ENCODE measurements around the gene ADAMTSL1. TPM values are rescaled to one million over a fixed set of nuclear protein-coding genes. Genes with fewer than 3 reads are reported as not detected.
A peak's percentile ranks its signal among the peaks of the same experiment; 100 is the strongest.

The ADAMTSL1 gene
- total RNA-seq, 1 donor from 2014 or later: 12.6 TPM

- H3K79me2 ChIP-seq (ENCODE audit: insufficient read depth, low read length): no peaks in the 10 kb centered on the region
- H3K9ac ChIP-seq (ENCODE audit: low read length): no peak overlapping the region
- H4K20me1 ChIP-seq (ENCODE audit: insufficient read depth, low read length): peaks cover 4% of the 10 kb centered on the region
- TF ChIP-seq EZH2 (IDR thresholded peaks at IDR 0.05; ENCODE audit: insufficient read depth, low read length): no peak
- TF ChIP-seq CTCF (IDR thresholded peaks at IDR 0.05; ENCODE audit: insufficient read depth, low read depth, low read length): no peak
- no peak overlapping the region for H3K4me3 Mint-ChIP-seq (ENCODE audit: unreplicated experiment)
- H3K27ac Mint-ChIP-seq (ENCODE audit: unreplicated experiment): no peak overlapping the region
- FAIRE-seq (no peak), DNase-seq (ENCODE audit: low read depth) (no peak)
- no peak overlapping the region for H2AFZ ChIP-seq (ENCODE audit: low read depth, low read length)
- H3K4me2 ChIP-seq (ENCODE audit: low read length): no peak overlapping the region
- no peaks in the 10 kb centered on the region for H3K27me3 Mint-ChIP-seq (ENCODE audit: low read depth, unreplicated experiment)
- H3K9me3 Mint-ChIP-seq (ENCODE audit: unreplicated experiment): peaks cover 2% of the 10 kb centered on the region
- peaks cover 62% of the 10 kb centered on the region for H3K36me3 ChIP-seq (ENCODE audit: insufficient read depth, low read length)
- no peaks in the 10 kb centered on the region for H3K27me3 ChIP-seq (ENCODE audit: insufficient read depth, low read length)
- H3K4me1 Mint-ChIP-seq (ENCODE audit: low read depth, unreplicated experiment): peaks cover 2% of the 10 kb centered on the region
- peaks cover 4% of the 10 kb centered on the region for H3K36me3 Mint-ChIP-seq (ENCODE audit: low read depth, unreplicated experiment)
- no peak overlapping the region for H3K4me3 ChIP-seq (ENCODE audit: insufficient read depth, low read depth, low read length)
- H3K4me1 ChIP-seq (ENCODE audit: insufficient read depth, low read length): peaks cover 16% of the 10 kb centered on the region
- peaks cover 16% of the 10 kb centered on the region for H3K9me3 ChIP-seq (ENCODE audit: insufficient read depth, low read depth, low read length)
- H3K27ac ChIP-seq (ENCODE audit: low read depth, low read length): no peak overlapping the region
Observed at GRCh38 chr9:18891946-18892670, 418.2 kb downstream of the ADAMTSL1 start.

DNA sequence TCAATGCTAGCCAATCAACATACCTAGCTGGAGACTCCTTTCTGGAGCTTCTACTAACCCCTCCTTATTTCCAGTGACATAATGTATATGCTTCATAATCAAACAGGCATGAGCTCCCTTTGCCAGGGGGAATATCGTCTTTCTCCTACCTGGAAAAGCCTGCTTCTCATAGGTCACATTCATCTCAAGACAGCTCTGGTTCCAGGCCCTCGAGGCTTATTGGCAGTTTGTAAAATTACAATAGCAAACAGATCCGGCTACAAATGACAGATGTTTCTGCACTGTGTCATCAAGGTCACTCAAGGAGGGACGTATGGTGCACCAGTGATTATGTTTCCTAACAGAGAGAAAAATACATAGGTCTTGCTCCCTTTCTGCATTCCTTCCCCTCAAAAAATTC, 419.1 kb downstream of the ADAMTSL1 start:
- no peak for DNase-seq (ENCODE audit: low read depth)
- FAIRE-seq: no peak
- Histone ChIP-seq H4K20me1 (ENCODE audit: insufficient read depth, low read length) (peaks cover 4% of the 10 kb centered on the region), H3K9me3 (ENCODE audit: insufficient read depth, low read depth, low read length) (peaks cover 16% of the 10 kb centered on the region), H3K9ac (ENCODE audit: low read length) (no peak overlapping the region), H3K27ac (ENCODE audit: low read depth, low read length) (no peak overlapping the region), H3K4me1 (ENCODE audit: insufficient read depth, low read length) (peaks cover 16% of the 10 kb centered on the region), H2AFZ (ENCODE audit: low read depth, low read length) (no peak overlapping the region), H3K4me3 (ENCODE audit: insufficient read depth, low read depth, low read length) (no peak overlapping the region), H3K4me2 (ENCODE audit: low read length) (no peak overlapping the region), H3K79me2 (ENCODE audit: insufficient read depth, low read length) (no peaks in the 10 kb centered on the region), H3K27me3 (ENCODE audit: insufficient read depth, low read length) (no peaks in the 10 kb centered on the region), H3K36me3 (ENCODE audit: insufficient read depth, low read length) (peaks cover 69% of the 10 kb centered on the region)
- Mint-ChIP-seq H3K36me3 (ENCODE audit: low read depth, unreplicated experiment) (peaks cover 8% of the 10 kb centered on the region), H3K27me3 (ENCODE audit: low read depth, unreplicated experiment) (no peaks in the 10 kb centered on the region), H3K9me3 (ENCODE audit: unreplicated experiment) (peaks cover 2% of the 10 kb centered on the region), H3K4me3 (ENCODE audit: unreplicated experiment) (no peak overlapping the region), H3K27ac (ENCODE audit: unreplicated experiment) (no peak overlapping the region), H3K4me1 (ENCODE audit: low read depth, unreplicated experiment) (peaks cover 2% of the 10 kb centered on the region)
- TF ChIP-seq CTCF (IDR thresholded peaks at IDR 0.05; ENCODE audit: insufficient read depth, low read depth, low read length) (no peak), EZH2 (IDR thresholded peaks at IDR 0.05; ENCODE audit: insufficient read depth, low read length) (no peak)

DNA sequence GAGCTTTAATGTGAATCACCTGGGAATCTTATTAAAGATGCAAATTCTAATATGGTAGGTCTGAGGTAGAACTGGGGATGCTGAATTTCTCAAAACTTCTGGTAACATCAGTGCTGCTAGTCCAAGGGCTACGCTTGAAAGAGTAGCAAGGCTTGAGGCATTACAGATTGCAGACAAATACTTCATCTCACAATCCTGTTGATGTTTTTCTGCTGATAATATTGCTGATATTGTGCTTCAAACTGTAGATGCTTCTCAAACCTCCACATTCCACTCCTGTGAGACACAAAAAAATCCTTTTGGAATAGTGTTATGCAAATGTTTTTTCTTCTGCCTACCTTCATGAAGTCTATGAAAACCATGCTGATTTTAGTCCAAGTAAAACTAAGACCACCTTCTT, 419.5 kb downstream of the ADAMTSL1 start:
- no peak overlapping the region for H3K27ac ChIP-seq (ENCODE audit: low read depth, low read length)
- TF ChIP-seq EZH2 (IDR thresholded peaks at IDR 0.05; ENCODE audit: insufficient read depth, low read length) (no peak), CTCF (IDR thresholded peaks at IDR 0.05; ENCODE audit: insufficient read depth, low read depth, low read length) (no peak)
- no peak overlapping the region for H3K4me3 Mint-ChIP-seq (ENCODE audit: unreplicated experiment)
- peaks cover 2% of the 10 kb centered on the region for H3K9me3 Mint-ChIP-seq (ENCODE audit: unreplicated experiment)
- peaks cover 69% of the 10 kb centered on the region for H3K36me3 ChIP-seq (ENCODE audit: insufficient read depth, low read length)
- H3K9me3 ChIP-seq (ENCODE audit: insufficient read depth, low read depth, low read length): peaks cover 16% of the 10 kb centered on the region
- DNase-seq (ENCODE audit: low read depth): peak; percentile 28
- H3K4me1 ChIP-seq (ENCODE audit: insufficient read depth, low read length): peaks cover 16% of the 10 kb centered on the region
- no peaks in the 10 kb centered on the region for H3K79me2 ChIP-seq (ENCODE audit: insufficient read depth, low read length)
- peaks cover 8% of the 10 kb centered on the region for H3K36me3 Mint-ChIP-seq (ENCODE audit: low read depth, unreplicated experiment)
- peak; percentile 71 for FAIRE-seq
- no peak overlapping the region for H3K4me2 ChIP-seq (ENCODE audit: low read length)
- H3K27ac Mint-ChIP-seq (ENCODE audit: unreplicated experiment): no peak overlapping the region
- H3K27me3 ChIP-seq (ENCODE audit: insufficient read depth, low read length): no peaks in the 10 kb centered on the region
- H3K9ac ChIP-seq (ENCODE audit: low read length): no peak overlapping the region
- peaks cover 2% of the 10 kb centered on the region for H3K4me1 Mint-ChIP-seq (ENCODE audit: low read depth, unreplicated experiment)
- no peak overlapping the region for H3K4me3 ChIP-seq (ENCODE audit: insufficient read depth, low read depth, low read length)
- no peak overlapping the region for H2AFZ ChIP-seq (ENCODE audit: low read depth, low read length)
- H4K20me1 ChIP-seq (ENCODE audit: insufficient read depth, low read length): peaks cover 4% of the 10 kb centered on the region
- H3K27me3 Mint-ChIP-seq (ENCODE audit: low read depth, unreplicated experiment): no peaks in the 10 kb centered on the region

Measured in astrocyte (in vitro differentiated cells and primary cell).